ENCODE measurements around the gene NLGN1. TPM values are rescaled to one million over a fixed set of nuclear protein-coding genes. Genes with fewer than 3 reads are reported as not detected.

NLGN1 gene
- total and polyA plus RNA-seq, 2 experiments from 2014 or later: 5.1 to 11.2 TPM

DNA sequence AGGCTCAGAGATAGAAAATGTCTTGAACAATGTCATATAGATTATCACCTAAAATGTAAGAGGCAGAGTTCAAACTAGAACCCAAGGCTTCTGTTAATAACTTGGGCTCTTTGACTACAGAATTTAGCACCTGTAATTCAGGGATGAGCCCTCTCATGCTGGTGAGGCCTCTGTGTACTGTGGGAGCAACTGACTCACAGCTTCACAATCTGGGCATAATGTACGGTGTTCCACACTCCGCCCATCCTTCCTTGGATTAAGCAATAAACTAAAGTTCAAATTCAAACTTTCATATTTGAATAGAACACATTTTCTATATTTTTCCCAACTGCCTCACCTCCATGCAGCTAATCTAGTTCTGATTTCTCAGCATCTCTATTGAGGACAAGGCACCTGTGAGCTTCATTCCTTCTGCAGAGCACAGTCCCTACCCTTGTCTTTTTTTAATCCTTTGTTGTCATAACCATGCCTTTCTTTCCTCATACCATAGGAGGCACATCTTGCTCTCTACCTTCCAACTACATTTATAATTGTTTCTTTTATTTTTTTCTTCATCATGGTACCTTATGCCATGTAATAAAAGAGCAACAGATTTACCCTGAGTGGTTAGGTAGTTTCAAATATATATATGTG lies 392.1 kb downstream of the NLGN1 start:
- Histone ChIP-seq H3K9me3 (ENCODE audit: low read depth) (no peaks in the 10 kb centered on the region), H3K4me1 (ENCODE audit: insufficient read depth) (no peaks in the 10 kb centered on the region), H2AFZ (no peak overlapping the region), H3K4me3 (no peak overlapping the region), H4K20me1 (ENCODE audit: insufficient read depth, poor library complexity, severe bottlenecking) (no peaks in the 10 kb centered on the region), H3K27me3 (no peaks in the 10 kb centered on the region), H3K27ac (no peak overlapping the region), H3K36me3 (replicated peaks; ENCODE audit: insufficient read depth, low read depth) (no peaks in the 10 kb centered on the region), H3K9me2 (replicated peaks; ENCODE audit: insufficient read depth) (no peaks in the 10 kb centered on the region), H3K4me2 (no peak overlapping the region), H3K79me2 (no peaks in the 10 kb centered on the region)
- WGBS (ENCODE audit: low lambda C conversion rate, missing lambda C conversion rate): 75% methylated on average over 2 of the region's 2 CpGs
- peak; percentile 39 for DNase-seq (ENCODE audit: low spot score)
- TF ChIP-seq EZH2phosphoT487 (IDR thresholded peaks at IDR 0.05; ENCODE audit: low read depth, severe bottlenecking, unreplicated experiment): no peak
- TF ChIP-seq, protein P1, sequence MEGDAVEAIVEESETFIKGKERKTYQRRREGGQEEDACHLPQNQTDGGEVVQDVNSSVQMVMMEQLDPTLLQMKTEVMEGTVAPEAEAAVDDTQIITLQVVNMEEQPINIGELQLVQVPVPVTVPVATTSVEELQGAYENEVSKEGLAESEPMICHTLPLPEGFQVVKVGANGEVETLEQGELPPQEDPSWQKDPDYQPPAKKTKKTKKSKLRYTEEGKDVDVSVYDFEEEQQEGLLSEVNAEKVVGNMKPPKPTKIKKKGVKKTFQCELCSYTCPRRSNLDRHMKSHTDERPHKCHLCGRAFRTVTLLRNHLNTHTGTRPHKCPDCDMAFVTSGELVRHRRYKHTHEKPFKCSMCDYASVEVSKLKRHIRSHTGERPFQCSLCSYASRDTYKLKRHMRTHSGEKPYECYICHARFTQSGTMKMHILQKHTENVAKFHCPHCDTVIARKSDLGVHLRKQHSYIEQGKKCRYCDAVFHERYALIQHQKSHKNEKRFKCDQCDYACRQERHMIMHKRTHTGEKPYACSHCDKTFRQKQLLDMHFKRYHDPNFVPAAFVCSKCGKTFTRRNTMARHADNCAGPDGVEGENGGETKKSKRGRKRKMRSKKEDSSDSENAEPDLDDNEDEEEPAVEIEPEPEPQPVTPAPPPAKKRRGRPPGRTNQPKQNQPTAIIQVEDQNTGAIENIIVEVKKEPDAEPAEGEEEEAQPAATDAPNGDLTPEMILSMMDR (IDR thresholded peaks at IDR 0.05; ENCODE audit: poor library complexity): no peak
- no peak for TF ChIP-seq EZH2 (IDR thresholded peaks at IDR 0.05; ENCODE audit: borderline replicate concordance)

DNA sequence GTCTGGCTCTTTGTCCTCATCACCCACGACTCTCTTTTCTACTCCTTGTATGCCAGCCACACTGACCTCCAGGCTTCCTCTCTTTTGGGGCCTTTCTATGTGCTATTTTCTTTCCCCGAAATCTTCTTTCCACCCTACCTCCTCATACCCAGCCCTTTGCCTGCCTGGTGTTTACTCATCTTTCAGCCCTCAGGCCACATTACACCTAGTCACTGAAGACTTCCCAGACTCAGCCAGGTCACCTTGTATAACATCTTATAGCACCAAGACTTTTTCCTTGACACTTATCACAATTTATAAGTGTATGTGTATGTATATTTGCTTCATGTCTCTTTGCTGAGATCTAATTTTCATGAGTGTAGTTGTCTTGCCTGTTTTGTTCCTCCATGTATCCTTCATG lies 396.4 kb downstream of the NLGN1 start:
- H3K4me2 ChIP-seq: no peak overlapping the region
- no peaks in the 10 kb centered on the region for H3K4me1 ChIP-seq (ENCODE audit: insufficient read depth)
- no peaks in the 10 kb centered on the region for H3K36me3 ChIP-seq (replicated peaks; ENCODE audit: insufficient read depth, low read depth)
- H2AFZ ChIP-seq: no peak overlapping the region
- H3K27ac ChIP-seq: no peak overlapping the region
- no peak for DNase-seq (ENCODE audit: low spot score)
- H3K9me3 ChIP-seq (ENCODE audit: low read depth): no peaks in the 10 kb centered on the region
- H4K20me1 ChIP-seq (ENCODE audit: insufficient read depth, poor library complexity, severe bottlenecking): no peaks in the 10 kb centered on the region
- no peaks in the 10 kb centered on the region for H3K9me2 ChIP-seq (replicated peaks; ENCODE audit: insufficient read depth)
- no peaks in the 10 kb centered on the region for H3K27me3 ChIP-seq
- no peak for TF ChIP-seq EZH2phosphoT487 (IDR thresholded peaks at IDR 0.05; ENCODE audit: low read depth, severe bottlenecking, unreplicated experiment)
- H3K79me2 ChIP-seq: no peaks in the 10 kb centered on the region
- H3K4me3 ChIP-seq: no peak overlapping the region
- 56% methylated on average over 2 of the region's 2 CpGs for WGBS (ENCODE audit: low lambda C conversion rate, missing lambda C conversion rate)

DNA sequence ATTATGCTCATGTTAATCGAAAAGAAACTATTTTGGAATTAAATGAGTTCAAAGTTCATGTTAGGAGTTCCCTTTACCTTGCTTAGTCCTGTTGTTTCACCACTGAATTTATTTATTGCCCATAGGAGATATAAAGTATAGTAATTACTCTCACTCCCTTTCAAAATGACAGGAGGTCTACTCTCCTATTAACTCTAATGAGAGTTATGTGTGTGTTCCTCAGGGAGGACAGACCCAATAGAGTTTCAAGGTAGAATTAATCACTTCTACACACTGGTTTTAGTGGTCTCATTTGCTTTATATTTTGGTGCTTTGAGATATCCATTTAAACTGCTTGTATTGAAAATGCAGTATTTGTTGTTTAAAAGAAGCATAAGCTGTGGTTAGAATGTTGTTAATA lies 398.9 kb downstream of the NLGN1 start:
- Histone ChIP-seq H2AFZ (no peak overlapping the region), H3K79me2 (no peaks in the 10 kb centered on the region), H4K20me1 (ENCODE audit: insufficient read depth, poor library complexity, severe bottlenecking) (no peaks in the 10 kb centered on the region), H3K4me1 (ENCODE audit: insufficient read depth) (no peaks in the 10 kb centered on the region), H3K36me3 (replicated peaks; ENCODE audit: insufficient read depth, low read depth) (no peaks in the 10 kb centered on the region), H3K9me3 (ENCODE audit: low read depth) (no peaks in the 10 kb centered on the region), H3K4me2 (no peak overlapping the region), H3K27me3 (no peaks in the 10 kb centered on the region), H3K4me3 (no peak overlapping the region), H3K27ac (no peak overlapping the region), H3K9me2 (replicated peaks; ENCODE audit: insufficient read depth) (no peaks in the 10 kb centered on the region)
- no peak for DNase-seq (ENCODE audit: low spot score)
- WGBS (ENCODE audit: low lambda C conversion rate, missing lambda C conversion rate): 88% methylated on average over 1 of the region's 1 CpG
- TF ChIP-seq EZH2 (IDR thresholded peaks at IDR 0.05; ENCODE audit: borderline replicate concordance) (no peak), EZH2phosphoT487 (IDR thresholded peaks at IDR 0.05; ENCODE audit: low read depth, severe bottlenecking, unreplicated experiment) (no peak)
- TF ChIP-seq, protein P1 (IDR thresholded peaks at IDR 0.05; ENCODE audit: poor library complexity): no peak

DNA sequence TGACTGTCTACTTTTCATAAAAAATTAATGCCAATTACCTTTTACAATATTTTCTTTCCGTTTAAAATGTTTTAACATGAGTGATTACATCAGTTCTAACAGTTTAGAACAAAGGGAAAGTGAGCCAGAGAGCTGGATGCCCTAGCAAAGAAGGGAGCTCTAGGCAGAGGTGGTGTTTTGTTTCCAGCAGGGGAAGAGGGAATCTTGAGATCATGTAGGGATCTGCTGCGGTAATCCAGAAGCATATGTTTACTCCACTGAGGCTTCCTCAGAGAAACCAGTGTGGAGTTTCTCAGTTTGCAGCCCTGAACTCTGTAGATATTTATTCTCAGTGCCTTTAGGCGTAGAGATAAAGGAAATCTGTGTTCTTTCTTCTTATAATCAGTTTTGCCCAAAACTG lies 399.3 kb downstream of the NLGN1 start:
- Histone ChIP-seq H3K27ac (no peak overlapping the region), H3K4me3 (no peak overlapping the region), H3K27me3 (no peaks in the 10 kb centered on the region), H3K9me3 (ENCODE audit: low read depth) (no peaks in the 10 kb centered on the region), H3K36me3 (replicated peaks; ENCODE audit: insufficient read depth, low read depth) (no peaks in the 10 kb centered on the region), H3K4me2 (no peak overlapping the region), H3K9me2 (replicated peaks; ENCODE audit: insufficient read depth) (no peaks in the 10 kb centered on the region), H3K4me1 (ENCODE audit: insufficient read depth) (no peaks in the 10 kb centered on the region), H3K79me2 (no peaks in the 10 kb centered on the region), H2AFZ (no peak overlapping the region), H4K20me1 (ENCODE audit: insufficient read depth, poor library complexity, severe bottlenecking) (no peaks in the 10 kb centered on the region)
- TF ChIP-seq, protein P1 (IDR thresholded peaks at IDR 0.05; ENCODE audit: poor library complexity): no peak
- no peak for TF ChIP-seq EZH2phosphoT487 (IDR thresholded peaks at IDR 0.05; ENCODE audit: low read depth, severe bottlenecking, unreplicated experiment)
- no peak for TF ChIP-seq EZH2 (IDR thresholded peaks at IDR 0.05; ENCODE audit: borderline replicate concordance)
- DNase-seq (ENCODE audit: low spot score): no peak
- WGBS (ENCODE audit: low lambda C conversion rate, missing lambda C conversion rate): 67% methylated on average over 3 of the region's 3 CpGs

Measured in hepatocyte (in vitro differentiated cells).